A549 (cell line): Measurements from ENCODE around the gene ING5. TPM values are rescaled to one million over a fixed set of nuclear protein-coding genes. Genes with fewer than 3 reads are reported as not detected.

Source experiments
- ATAC-seq, 2 experiments: fragments of 200-7000 bp in 1 of 2; fragments of >200 bp in 1 of 2; cut with Nextera tagmentation in 1 of 2; cut with Tn5 transposase in 1 of 2; 3 replicates each; pipeline versions ENCODE4 v1.8.0 to v1.9.1; 2018 to 2020; ENCODE audit warnings: mild to moderate bottlenecking in 1 of 2, moderate library complexity in 1 of 2
- CTCF ChIA-PET: fragments of 300-600 bp; sonication (Branson Sonifier 250); formaldehyde crosslinking; extraction: SDS; loops from one replicate; lab custom pipeline; 2021; ENCODE audit warnings: antibody characterized with exemption, inconsistent platforms; lab: Yijun Ruan, JAX
- POLR2A ChIA-PET: fragments of 350-600 bp; formaldehyde crosslinking; extraction: SDS; loops from one replicate; lab custom pipeline; 2021; ENCODE audit warnings: antibody characterized with exemption, inconsistent platforms; lab: Yijun Ruan, JAX
- DNase-seq, 2 experiments: peaks; one replicate each; pipeline versions ENCODE4 v3.0.0 to v3.0.0-alpha.2; 2011 to 2016; ENCODE audit warnings: low read depth in 1 of 2, low spot score in 1 of 2
- FAIRE-seq: peaks from 2 replicates; lab custom pipeline; 2011; peaks lifted over from hg19 to GRCh38; lab: Jason Lieb, UNC
- H3K27ac ChIP-seq, 2 experiments: fragments of >200 bp; sonication (Bioruptor Twin); formaldehyde crosslinking; 3 replicates each; pipeline ENCODE4 v1.5.1; 2016 to 2017
- H3K4me1 ChIP-seq: fragments of >200 bp; sonication (Bioruptor Twin); formaldehyde crosslinking; 3 replicates; pipeline ENCODE4 v1.6.1; 2016
- H3K4me2 ChIP-seq: fragments of >200 bp; sonication (Bioruptor Twin); formaldehyde crosslinking; 3 replicates; pipeline ENCODE4 v1.6.1; 2016
- H3K4me3 ChIP-seq: fragments of >200 bp; sonication (Bioruptor Twin); formaldehyde crosslinking; 3 replicates; pipeline ENCODE4 v1.5.1; 2016
- H3K9me3 ChIP-seq: fragments of >200 bp; sonication (Bioruptor Twin); formaldehyde crosslinking; 3 replicates; pipeline ENCODE4 v1.6.1; 2016
- CBX2 ChIP-seq: fragments of 200-600 bp; sonication (generic); IDR thresholded peaks from 2 replicates; pipeline ENCODE4 v1.6.1; 2016; ENCODE audit warnings: low read depth, mild to moderate bottlenecking, borderline replicate concordance
- EHF ChIP-seq: fragments of 250-450 bp; sonication (Bioruptor Pico); IDR thresholded peaks from 2 replicates; pipeline ENCODE4 v1.5.0; 2020; ENCODE audit warnings: mild to moderate bottlenecking
- ESRRA ChIP-seq: fragments of 150-350 bp; IDR thresholded peaks from 2 replicates; pipeline ENCODE4 v1.6.1; 2014; ENCODE audit warnings: mild to moderate bottlenecking, low read length, borderline replicate concordance
- FOSB ChIP-seq: fragments of 250-450 bp; sonication (Bioruptor Pico); IDR thresholded peaks from 2 replicates; pipeline ENCODE4 v1.5.0; 2020; ENCODE audit warnings: mild to moderate bottlenecking, moderate library complexity
- FOSL2 ChIP-seq, 2 experiments: fragments of 450-650 bp in 1 of 2; fragments of >200 bp in 1 of 2; sonication (Bioruptor Twin) in 1 of 2; formaldehyde crosslinking; IDR thresholded peaks; 2 replicates each; pipeline versions ENCODE4 v1.5.0 to v1.6.1; 2016 to 2020; ENCODE audit warnings: mild to moderate bottlenecking in 1 of 2, moderate library complexity in 1 of 2
- FOXS1 ChIP-seq: fragments of 250-450 bp; sonication (Bioruptor Pico); IDR thresholded peaks from 2 replicates; pipeline ENCODE4 v1.5.0; 2020; ENCODE audit warnings: mild to moderate bottlenecking, moderate library complexity
- GATA3 ChIP-seq: IDR thresholded peaks from 2 replicates; pipeline ENCODE4 v1.6.1; 2012; ENCODE audit warnings: borderline replicate concordance
- HOXA7 ChIP-seq: fragments of 250-450 bp; sonication (Bioruptor Pico); IDR thresholded peaks from 2 replicates; pipeline ENCODE4 v1.5.0; 2020; ENCODE audit warnings: mild to moderate bottlenecking, moderate library complexity
- HOXB13 ChIP-seq: fragments of 250-450 bp; sonication (Bioruptor Pico); IDR thresholded peaks from 2 replicates; pipeline ENCODE4 v1.5.0; 2020; ENCODE audit warnings: low read depth, mild to moderate bottlenecking, moderate library complexity
- HOXB5 ChIP-seq: fragments of 250-450 bp; sonication (Bioruptor Pico); IDR thresholded peaks from 2 replicates; pipeline ENCODE4 v1.5.0; 2020; ENCODE audit warnings: mild to moderate bottlenecking, moderate library complexity
- JUNB ChIP-seq: fragments of >200 bp; sonication (Bioruptor Twin); formaldehyde crosslinking; IDR thresholded peaks from 2 replicates; pipeline ENCODE4 v1.6.1; 2016
- KDM1A ChIP-seq: fragments of 200-600 bp; sonication (generic); IDR thresholded peaks from 2 replicates; pipeline ENCODE4 v1.6.1; 2016; ENCODE audit warnings: low read depth, mild to moderate bottlenecking
- NFE2L2 ChIP-seq: fragments of 150-350 bp; conservative IDR thresholded peaks from 2 replicates; pipeline ENCODE4 v1.6.1; 2014; ENCODE audit warnings: low read length
- NPAS2 ChIP-seq: fragments of 250-450 bp; sonication (Bioruptor Pico); IDR thresholded peaks from 2 replicates; pipeline ENCODE4 v1.8.0; 2022; ENCODE audit warnings: mild to moderate bottlenecking, moderate library complexity, borderline replicate concordance
- PHF8 ChIP-seq: fragments of 200-600 bp; sonication (generic); IDR thresholded peaks from 2 replicates; pipeline ENCODE4 v1.6.1; 2016; ENCODE audit warnings: low read depth, mild to moderate bottlenecking, antibody characterized with exemption, moderate library complexity, borderline replicate concordance
- RARB ChIP-seq: fragments of 250-450 bp; sonication (Bioruptor Pico); IDR thresholded peaks from 2 replicates; pipeline ENCODE4 v1.8.0; 2021; ENCODE audit warnings: mild to moderate bottlenecking, moderate library complexity
- RFX5 ChIP-seq: fragments of 450-650 bp; IDR thresholded peaks from 2 replicates; pipeline ENCODE4 v1.7.1; 2014; ENCODE audit warnings: antibody characterized with exemption, mild to moderate bottlenecking, moderate library complexity
- RNF2 ChIP-seq: fragments of 200-600 bp; sonication (generic); IDR thresholded peaks from 2 replicates; pipeline ENCODE4 v1.6.1; 2016; ENCODE audit warnings: low read depth, mild to moderate bottlenecking, antibody characterized with exemption, moderate library complexity, borderline replicate concordance
- SMC3 ChIP-seq: fragments of >200 bp; sonication (Bioruptor Twin); formaldehyde crosslinking; IDR thresholded peaks from 3 replicates; pipeline ENCODE4 v1.6.1; 2018; ENCODE audit warnings: inconsistent platforms
- TFCP2L1 ChIP-seq: fragments of 250-450 bp; sonication (Bioruptor Pico); IDR thresholded peaks from 2 replicates; pipeline ENCODE4 v1.5.0; 2021; ENCODE audit warnings: mild to moderate bottlenecking
- ZC3H11A ChIP-seq: fragments of 450-650 bp; IDR thresholded peaks from 2 replicates; pipeline ENCODE4 v1.6.1; 2014; ENCODE audit warnings: antibody characterized with exemption, mild to moderate bottlenecking
- ZFP36 ChIP-seq: fragments of 450-650 bp; IDR thresholded peaks from 2 replicates; pipeline ENCODE4 v1.6.1; 2014; ENCODE audit warnings: borderline replicate concordance; ENCODE audit not compliant: partially characterized antibody
- ZNF302 ChIP-seq: fragments of 250-450 bp; sonication (Bioruptor Pico); IDR thresholded peaks from 2 replicates; pipeline ENCODE4 v1.9.0; 2021; ENCODE audit warnings: inconsistent platforms, mild to moderate bottlenecking, moderate library complexity
- WGBS: methylation state at CpG from one replicate; pipeline ENCODE4 v1.1.6; 2017; ENCODE audit errors: missing lambda C conversion rate; 5-methylcytosine and 5-hydroxymethylcytosine counted together
- polyA plus RNA-seq, 4 experiments: library from polyadenylated mRNA; depleted of rRNA in 3 of 4; stranded (reverse); fragments of >200 nt; fragmentation: RNase III in 1 of 4; extraction: RNeasy Plus Mini Kit Qiagen cat#74134 plus additional on column Dnase treatment in 1 of 4; gene quantifications; 2 replicates in 3 of 4; 3 replicates in 1 of 4; pipeline ENCODE4 v1.2.3, GENCODE V29; 2011 to 2017
- TF ChIP-seq, protein P1 (sequence below): fragments of 450-650 bp; IDR thresholded peaks from 2 replicates; pipeline ENCODE4 v1.6.1; 2014; ENCODE audit warnings: antibody characterized with exemption
- TF ChIP-seq, protein P2 (sequence below): fragments of >200 bp; sonication (Bioruptor Twin); formaldehyde crosslinking; IDR thresholded peaks from 2 replicates; pipeline ENCODE4 v1.6.1; 2016
- TF ChIP-seq, protein P3 (sequence below): fragments of 150-350 bp; IDR thresholded peaks from 2 replicates; pipeline ENCODE4 v1.6.1; 2014; ENCODE audit warnings: low read depth, mild to moderate bottlenecking, low read length
- TF ChIP-seq, protein P4 (sequence below): IDR thresholded peaks from 2 replicates; pipeline ENCODE4 v1.6.1; 2012

The ING5 gene
- polyA plus RNA-seq, 2 of the 4 experiments (the other 2 are of a cell fraction) = 28.6 to 29.6 TPM

DNA sequence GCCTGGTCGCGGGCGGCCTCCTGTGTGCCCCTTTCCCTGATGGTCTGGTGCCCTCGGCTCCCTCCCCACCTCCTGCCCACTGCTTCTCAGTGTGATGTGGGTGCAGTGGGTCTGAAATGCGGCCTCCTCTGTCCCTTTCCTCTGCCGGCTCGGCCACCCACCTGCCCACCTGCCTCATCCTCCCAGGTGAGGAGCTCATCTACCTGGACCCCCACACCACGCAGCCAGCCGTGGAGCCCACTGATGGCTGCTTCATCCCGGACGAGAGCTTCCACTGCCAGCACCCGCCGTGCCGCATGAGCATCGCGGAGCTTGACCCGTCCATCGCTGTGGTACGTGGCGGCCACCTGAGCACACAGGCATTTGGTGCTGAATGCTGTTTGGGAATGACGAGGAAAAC is 33.5 kb upstream of the ING5 start:
- no peak for ATAC-seq
- H3K4me2 ChIP-seq = no peak overlapping the region
- H3K4me1 ChIP-seq = 0 out of 3 replicates have a peak, but pooled peaks cover 4% of the 10 kb centered on the region
- no peak overlapping the region for H3K4me3 ChIP-seq
- ChIA-PET CTCF (interaction anchor here (0.8 to 1.9 kb wide), 3 partner anchors 9 to 590 kb away, joined by 4 to 11 read pairs (median 5); no protein-coding TSS in a partner anchor), POLR2A (no interaction called here)
- no peak for DNase-seq
- no peaks in the 10 kb centered on the region for H3K9me3 ChIP-seq
- WGBS = 97% methylated on average over 21 of the region's 21 CpGs
- no peak for FAIRE-seq
- H3K27ac ChIP-seq = no peak overlapping the region
- TF ChIP-seq PHF8 (no peak), TFCP2L1 (CRISPR knock-in tag) (no peak), RARB (CRISPR knock-in tag) (no peak), HOXB5 (CRISPR knock-in tag) (no peak), EHF (CRISPR knock-in tag) (no peak), ZFP36 (no peak), NFE2L2 (no peak), FOXS1 (CRISPR knock-in tag) (no peak), KDM1A (no peak), CBX2 (no peak), HOXB13 (no peak), JUNB (no peak), NPAS2 (CRISPR knock-in tag) (no peak), RFX5 (no peak), ZNF302 (CRISPR knock-in tag) (no peak), HOXA7 (CRISPR knock-in tag) (no peak)
- TF ChIP-seq, protein P1, sequence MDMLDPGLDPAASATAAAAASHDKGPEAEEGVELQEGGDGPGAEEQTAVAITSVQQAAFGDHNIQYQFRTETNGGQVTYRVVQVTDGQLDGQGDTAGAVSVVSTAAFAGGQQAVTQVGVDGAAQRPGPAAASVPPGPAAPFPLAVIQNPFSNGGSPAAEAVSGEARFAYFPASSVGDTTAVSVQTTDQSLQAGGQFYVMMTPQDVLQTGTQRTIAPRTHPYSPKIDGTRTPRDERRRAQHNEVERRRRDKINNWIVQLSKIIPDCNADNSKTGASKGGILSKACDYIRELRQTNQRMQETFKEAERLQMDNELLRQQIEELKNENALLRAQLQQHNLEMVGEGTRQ = no peak
- TF ChIP-seq, protein P2, sequence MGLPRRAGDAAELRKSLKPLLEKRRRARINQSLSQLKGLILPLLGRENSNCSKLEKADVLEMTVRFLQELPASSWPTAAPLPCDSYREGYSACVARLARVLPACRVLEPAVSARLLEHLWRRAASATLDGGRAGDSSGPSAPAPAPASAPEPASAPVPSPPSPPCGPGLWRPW = no peak

DNA sequence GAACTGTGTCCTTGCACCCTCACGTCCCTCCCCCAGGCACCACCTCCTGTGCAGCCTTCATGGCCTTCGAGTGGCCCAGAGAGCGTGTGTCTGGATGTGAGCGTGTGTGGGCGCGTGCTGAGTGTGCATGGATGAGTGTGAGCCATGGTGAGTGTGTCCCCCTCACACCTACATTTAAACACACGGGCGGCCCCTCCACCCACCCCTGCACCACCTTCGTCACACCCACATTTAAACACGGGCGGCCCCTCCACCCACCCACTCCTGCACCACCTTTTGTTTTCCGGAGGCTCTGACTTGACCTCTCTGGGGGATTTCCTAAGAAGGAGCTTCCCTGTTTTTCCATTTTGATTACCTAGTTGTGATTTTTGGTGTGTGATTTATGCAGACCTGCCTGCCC is 33.0 kb upstream of the ING5 start:
- no peak for FAIRE-seq
- 87% methylated on average over 12 of the region's 12 CpGs for WGBS
- no peak overlapping the region for H3K27ac ChIP-seq
- 0 out of 3 replicates have a peak, but pooled peaks cover 4% of the 10 kb centered on the region for H3K4me1 ChIP-seq
- TF ChIP-seq FOXS1 (CRISPR knock-in tag) = no peak
- no peak for ATAC-seq
- no peak overlapping the region for H3K4me3 ChIP-seq
- H3K9me3 ChIP-seq = no peaks in the 10 kb centered on the region
- POLR2A ChIA-PET = no interaction called here
- CTCF ChIA-PET = interaction anchor here (0.6 to 1.9 kb wide), 4 partner anchors 9 to 591 kb away, joined by 3 to 11 read pairs (median 4); no protein-coding TSS in a partner anchor
- no peak for DNase-seq
- H3K4me2 ChIP-seq = no peak overlapping the region

DNA sequence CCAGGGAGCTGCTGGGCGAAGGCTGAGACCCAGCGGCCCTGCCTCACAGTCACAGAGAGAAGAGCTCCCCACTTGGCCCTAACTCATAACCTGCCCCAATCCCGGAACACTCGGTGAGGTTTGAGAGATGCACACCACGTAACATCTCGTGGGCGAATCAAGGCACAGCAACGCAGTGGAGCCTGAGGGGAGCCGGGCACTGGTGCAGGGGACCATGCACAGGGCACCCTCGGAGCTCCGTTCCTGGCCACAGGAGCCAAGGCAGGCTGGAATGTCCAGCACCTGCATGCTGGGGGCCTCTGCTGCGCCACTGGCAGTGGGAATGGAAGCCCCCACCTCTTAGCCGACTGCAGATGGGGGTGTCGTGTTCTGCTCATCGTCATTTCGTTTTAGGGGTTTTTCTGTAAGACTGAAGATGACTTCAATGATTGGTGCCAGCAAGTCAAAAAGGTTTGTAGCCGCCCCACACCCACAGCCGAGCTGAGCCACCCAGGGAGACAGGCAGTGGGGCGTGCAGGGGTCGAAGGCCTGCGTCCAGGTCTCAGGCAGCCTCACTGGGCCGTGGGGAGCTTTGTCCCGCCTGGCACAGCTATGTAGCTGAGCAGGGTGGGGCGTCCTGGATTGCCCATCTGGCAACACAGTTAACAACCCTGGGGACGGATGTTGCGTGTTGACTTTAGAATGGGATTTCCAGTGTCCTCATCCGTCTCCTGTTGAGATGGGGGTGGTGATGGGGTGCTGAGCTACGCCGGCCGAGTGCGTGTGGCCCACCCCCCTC is 31.3 kb upstream of the ING5 start:
- Histone ChIP-seq H3K9me3 (no peaks in the 10 kb centered on the region), H3K4me2 (no peak overlapping the region), H3K4me3 (no peak overlapping the region), H3K4me1 (no peaks in the 10 kb centered on the region), H3K27ac (no peak overlapping the region)
- ChIA-PET CTCF (interaction anchor here (1.2 to 2.5 kb wide), 5 partner anchors 8 to 208 kb away, joined by 3 to 15 read pairs (median 4); no protein-coding TSS in a partner anchor), POLR2A (no interaction called here)
- TF ChIP-seq FOSB (CRISPR knock-in tag) (no peak), GATA3 (no peak), ZC3H11A (no peak), ESRRA (no peak), SMC3 (no peak), FOSL2 (IDR thresholded peaks at IDR 0.05) (no peak), FOSL2 (CRISPR knock-in tag; IDR thresholded peaks at IDR 0.05) (no peak), RNF2 (no peak), RARB (CRISPR knock-in tag) (no peak)
- TF ChIP-seq, protein P3, sequence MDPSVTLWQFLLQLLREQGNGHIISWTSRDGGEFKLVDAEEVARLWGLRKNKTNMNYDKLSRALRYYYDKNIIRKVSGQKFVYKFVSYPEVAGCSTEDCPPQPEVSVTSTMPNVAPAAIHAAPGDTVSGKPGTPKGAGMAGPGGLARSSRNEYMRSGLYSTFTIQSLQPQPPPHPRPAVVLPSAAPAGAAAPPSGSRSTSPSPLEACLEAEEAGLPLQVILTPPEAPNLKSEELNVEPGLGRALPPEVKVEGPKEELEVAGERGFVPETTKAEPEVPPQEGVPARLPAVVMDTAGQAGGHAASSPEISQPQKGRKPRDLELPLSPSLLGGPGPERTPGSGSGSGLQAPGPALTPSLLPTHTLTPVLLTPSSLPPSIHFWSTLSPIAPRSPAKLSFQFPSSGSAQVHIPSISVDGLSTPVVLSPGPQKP = no peak
- TF ChIP-seq, protein P4, sequence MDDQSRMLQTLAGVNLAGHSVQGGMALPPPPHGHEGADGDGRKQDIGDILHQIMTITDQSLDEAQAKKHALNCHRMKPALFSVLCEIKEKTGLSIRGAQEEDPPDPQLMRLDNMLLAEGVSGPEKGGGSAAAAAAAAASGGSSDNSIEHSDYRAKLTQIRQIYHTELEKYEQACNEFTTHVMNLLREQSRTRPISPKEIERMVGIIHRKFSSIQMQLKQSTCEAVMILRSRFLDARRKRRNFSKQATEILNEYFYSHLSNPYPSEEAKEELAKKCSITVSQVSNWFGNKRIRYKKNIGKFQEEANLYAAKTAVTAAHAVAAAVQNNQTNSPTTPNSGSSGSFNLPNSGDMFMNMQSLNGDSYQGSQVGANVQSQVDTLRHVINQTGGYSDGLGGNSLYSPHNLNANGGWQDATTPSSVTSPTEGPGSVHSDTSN = no peak
- DNase-seq (no peak), FAIRE-seq (no peak), ATAC-seq (no peak)
- WGBS = 94% methylated on average over 22 of the region's 31 CpGs
